HepG2 (cell line): ENCODE measurements around the gene PRKCB. TPM values are rescaled to one million over a fixed set of nuclear protein-coding genes. Genes with fewer than 3 reads are reported as not detected.

Source experiments
- ATAC-seq: fragments of 200-7000 bp; cut with Tn5 transposase; 3 replicates; pipeline ENCODE4 v1.9.1; 2020; ENCODE audit warnings: mild to moderate bottlenecking, moderate library complexity
- BruUV-seq: library from RNA; stranded (reverse); fragments of 400-500 nt; replicated peaks from 2 replicates; lab custom pipeline; 2021; lab: Mats Ljungman, UMichigan
- CTCF ChIA-PET: fragments of 300-600 bp; formaldehyde crosslinking; extraction: SDS; loops from one replicate; lab custom pipeline; 2021; ENCODE audit warnings: low total read pairs, inconsistent platforms, low intra/inter-chr PET ratio; lab: Yijun Ruan, JAX
- POLR2A ChIA-PET: fragments of 350-600 bp; sonication (Branson Sonifier 250); formaldehyde crosslinking; loops from one replicate; lab custom pipeline; 2020; ENCODE audit warnings: antibody characterized with exemption, inconsistent platforms; lab: Yijun Ruan, JAX
- DNase-seq: peaks from one replicate; pipeline ENCODE4 v3.0.0-alpha.2; 2015; ENCODE audit warnings: low spot score
- FAIRE-seq: peaks from 3 replicates; lab custom pipeline; 2011; peaks lifted over from hg19 to GRCh38; lab: Jason Lieb, UNC
- H2AFZ ChIP-seq: one replicate; pipeline ENCODE4 v1.6.1; 2011; ENCODE audit warnings: low read length, inconsistent platforms
- H3K27ac ChIP-seq: fragments of 300-600 bp; 3 replicates; pipeline ENCODE4 v1.8.0; 2011; ENCODE audit warnings: mixed run types, mild to moderate bottlenecking, mixed read lengths, low read length, inconsistent platforms; ENCODE audit not compliant: insufficient read depth; ENCODE audit errors: extremely low read length
- H3K27me3 ChIP-seq, 2 experiments: fragments of 200-600 bp in 1 of 2; 2 replicates in 1 of 2; 3 replicates in 1 of 2; pipeline versions ENCODE4 v1.6.0 to v1.8.0; 2011; ENCODE audit warnings: low read length in 2 of 2, mild to moderate bottlenecking in 2 of 2, moderate library complexity in 2 of 2, inconsistent platforms in 1 of 2; ENCODE audit not compliant: insufficient read depth in 2 of 2, control insufficient read depth in 1 of 2
- H3K36me3 ChIP-seq, 2 experiments: fragments of 200-600 bp in 1 of 2; replicated peaks in 1 of 2; 2 replicates in 1 of 2; 3 replicates in 1 of 2; pipeline versions ENCODE4 v1.5.1 to v1.8.0; 2011; ENCODE audit warnings: low read length in 2 of 2, inconsistent platforms in 1 of 2; ENCODE audit not compliant: insufficient read depth in 2 of 2, control insufficient read depth in 1 of 2
- H3K4me1 ChIP-seq: 2 replicates; pipeline ENCODE4 v1.5.1; 2012; ENCODE audit warnings: low read length, inconsistent platforms; ENCODE audit not compliant: insufficient read depth
- H3K4me2 ChIP-seq: 2 replicates; pipeline ENCODE4 v1.6.0; 2011; ENCODE audit warnings: low read depth, low read length, inconsistent platforms
- H3K4me3 ChIP-seq, 3 experiments: fragments of 200-600 bp in 1 of 3; sonication (generic), shearing (Covaris generic) in 1 of 3; replicated peaks in 1 of 3; 2 replicates each; pipeline ENCODE4 v1.5.1; 2011 to 2016; ENCODE audit warnings: low read length in 3 of 3, inconsistent platforms in 2 of 3, low read depth in 2 of 3, mild to moderate bottlenecking in 2 of 3, control low read depth in 1 of 3, mixed read lengths in 1 of 3; ENCODE audit not compliant: insufficient read depth in 1 of 3
- H3K79me2 ChIP-seq: one replicate; pipeline ENCODE4 v1.6.1; 2011; ENCODE audit warnings: low read length, inconsistent platforms; ENCODE audit not compliant: insufficient read depth
- H3K9ac ChIP-seq: 2 replicates; pipeline ENCODE4 v1.6.0; 2011; ENCODE audit warnings: mild to moderate bottlenecking, low read depth, low read length, inconsistent platforms; ENCODE audit not compliant: insufficient read depth
- H3K9me3 ChIP-seq: 2 replicates; pipeline ENCODE4 v1.5.1; 2012; ENCODE audit warnings: mild to moderate bottlenecking, low read length
- H4K20me1 ChIP-seq: 2 replicates; pipeline ENCODE4 v1.6.0; 2011; ENCODE audit warnings: inconsistent platforms, mild to moderate bottlenecking, low read length, moderate library complexity; ENCODE audit not compliant: insufficient read depth
- ASH2L ChIP-seq: fragments of 300-600, 200-600 bp; sonication (generic); IDR thresholded peaks from 2 replicates; pipeline ENCODE4 v1.7.0; 2017; ENCODE audit warnings: low read depth, mild to moderate bottlenecking, moderate library complexity, mixed read lengths, low read length; ENCODE audit not compliant: insufficient read length
- HOXA3 ChIP-seq: sonication (generic); formaldehyde crosslinking; IDR thresholded peaks from 2 replicates; pipeline ENCODE4 v1.5.0; 2020; ENCODE audit warnings: missing genetic modification reagents
- ZNF30 ChIP-seq: sonication (generic); formaldehyde crosslinking; IDR thresholded peaks from 2 replicates; pipeline ENCODE4 v1.5.0; 2020; ENCODE audit warnings: mild to moderate bottlenecking, missing genetic modification reagents
- ZNF678 ChIP-seq: sonication (generic); formaldehyde crosslinking; IDR thresholded peaks from 2 replicates; pipeline ENCODE4 v1.4.0; 2020; ENCODE audit warnings: mild to moderate bottlenecking, missing genetic modification reagents
- ZNF800 ChIP-seq: sonication (generic); formaldehyde crosslinking; IDR thresholded peaks from 2 replicates; pipeline ENCODE4 v1.4.0; 2020; ENCODE audit warnings: missing genetic modification reagents
- WGBS: methylation state at CpG from one replicate; pipeline ENCODE4 v1.1.6; 2017; ENCODE audit warnings: low lambda C conversion rate; 5-methylcytosine and 5-hydroxymethylcytosine counted together
- in situ Hi-C: cut with HindIII; loops from 2 replicates; pipeline ENCODE4 v1.10.0; 2017; ENCODE audit warnings: low pct_unique_long_range_greater_than_20kb; ENCODE audit not compliant: extremely low pct_ligation_motif_present
- intact Hi-C: fragments of 100-400 bp; cut with micrococcal nuclease; formaldehyde crosslinking; loops from one replicate; pipeline ENCODE4 v1.10.0; 2022; ENCODE audit not compliant: unreplicated experiment
- polyA plus RNA-seq, 8 experiments: library from polyadenylated mRNA; depleted of rRNA in 3 of 8; stranded (reverse) in 7 of 8; unstranded in 1 of 8; fragments of >200 nt; fragmentation: Illumina TruSeq in 4 of 8; extraction: Trizol in 4 of 8; gene quantifications; 2 replicates each; pipeline versions ENCODE4 v1.2.1 to v1.2.3, GENCODE V29; 2011 to 2016; ENCODE audit warnings: low read depth in 4 of 8, missing spikeins in 1 of 8, mixed read lengths in 1 of 8; ENCODE audit not compliant: insufficient read depth in 1 of 8
- total RNA-seq, 5 experiments: library from RNA; depleted of rRNA; stranded (reverse); fragments of >200 nt; fragmentation: Illumina TruSeq; extraction: Trizol; gene quantifications; 2 replicates each; pipeline ENCODE4 v1.2.3, GENCODE V29; 2016; ENCODE audit warnings: low read depth in 1 of 5
- TF ChIP-seq, protein P1 (sequence below), 2 experiments: sonication (generic) in 1 of 2; formaldehyde crosslinking in 1 of 2; IDR thresholded peaks; 2 replicates each; pipeline versions ENCODE4 v1.5.1 to v1.6.1; 2011 to 2020; ENCODE audit warnings: borderline replicate concordance in 1 of 2, low read depth in 1 of 2, low read length in 1 of 2, mild to moderate bottlenecking in 1 of 2, missing genetic modification reagents in 1 of 2, moderate library complexity in 1 of 2
- TF ChIP-seq, protein P2 (sequence below): sonication (generic); formaldehyde crosslinking; IDR thresholded peaks from 2 replicates; pipeline ENCODE4 v1.5.0; 2020; ENCODE audit warnings: missing genetic modification reagents
- TF ChIP-seq, protein P3 (sequence below): sonication (generic); formaldehyde crosslinking; IDR thresholded peaks from 2 replicates; pipeline ENCODE4 v1.8.1; 2023; ENCODE audit warnings: missing genetic modification reagents, mild to moderate bottlenecking, borderline replicate concordance

PRKCB gene
- total and polyA plus RNA-seq, 2 of the 13 experiments (the other 11 are each of a cell fraction or from before 2014, with no cell fraction given) = 0.01 TPM; not detected in 1

- Histone ChIP-seq H3K9me3 (no peaks in the 10 kb centered on the region), H3K4me2 (no peak overlapping the region), H3K36me3 (no peaks in the 10 kb centered on the region), H4K20me1 (no peaks in the 10 kb centered on the region), H3K79me2 (no peaks in the 10 kb centered on the region), H3K27ac (no peak overlapping the region), H3K9ac (no peak overlapping the region), H3K4me1 (no peaks in the 10 kb centered on the region), H2AFZ (no peak overlapping the region), H3K27me3 (peaks cover 10 to 45% of the 10 kb centered on the region in 2 experiments), H3K4me3 (no peak overlapping the region)
- ChIA-PET CTCF (no interaction called here), POLR2A (no interaction called here)
- no peak for ATAC-seq
- 11% methylated on average over 7 of the region's 7 CpGs for WGBS
- in situ Hi-C loops = no loop called here
- no peak for FAIRE-seq
- intact Hi-C loops = no loop called here
- TF ChIP-seq, protein P1, sequence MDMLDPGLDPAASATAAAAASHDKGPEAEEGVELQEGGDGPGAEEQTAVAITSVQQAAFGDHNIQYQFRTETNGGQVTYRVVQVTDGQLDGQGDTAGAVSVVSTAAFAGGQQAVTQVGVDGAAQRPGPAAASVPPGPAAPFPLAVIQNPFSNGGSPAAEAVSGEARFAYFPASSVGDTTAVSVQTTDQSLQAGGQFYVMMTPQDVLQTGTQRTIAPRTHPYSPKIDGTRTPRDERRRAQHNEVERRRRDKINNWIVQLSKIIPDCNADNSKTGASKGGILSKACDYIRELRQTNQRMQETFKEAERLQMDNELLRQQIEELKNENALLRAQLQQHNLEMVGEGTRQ (IDR thresholded peaks at IDR 0.05; ENCODE audit: low read depth, low read length) = no peak
- TF ChIP-seq, protein P1 (CRISPR knock-in tag; IDR thresholded peaks at IDR 0.05; ENCODE audit: borderline replicate concordance) = no peak
- TF ChIP-seq, protein P2, sequence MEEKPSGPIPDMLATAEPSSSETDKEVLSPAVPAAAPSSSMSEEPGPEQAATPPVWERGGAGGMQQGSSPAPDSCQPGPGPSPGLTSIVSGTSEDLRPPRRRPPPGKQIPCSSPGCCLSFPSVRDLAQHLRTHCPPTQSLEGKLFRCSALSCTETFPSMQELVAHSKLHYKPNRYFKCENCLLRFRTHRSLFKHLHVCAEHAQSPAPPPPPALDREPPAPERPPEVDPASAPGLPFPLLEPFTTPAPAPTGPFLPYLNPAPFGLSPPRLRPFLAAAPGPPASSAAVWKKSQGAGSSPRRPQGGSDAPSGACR (CRISPR knock-in tag) = no peak
- no TSS peak for BruUV-seq
- no peak for DNase-seq
Measured at GRCh38 chr16:23833960-23834685, 1.7 kb upstream of the PRKCB start.

GRCh38 chr16:23836078-23836403 is 258 bp downstream of the PRKCB start:
- Histone ChIP-seq H3K4me2 (no peak overlapping the region), H3K9me3 (no peaks in the 10 kb centered on the region), H3K27ac (no peak overlapping the region), H2AFZ (no peak overlapping the region), H3K9ac (no peak overlapping the region), H3K79me2 (no peaks in the 10 kb centered on the region), H3K36me3 (no peaks in the 10 kb centered on the region), H3K27me3 (peaks cover 10 to 45% of the 10 kb centered on the region in 2 experiments), H3K4me3 (no peak overlapping the region; a peak in 1 of 6 replicates), H3K4me1 (no peaks in the 10 kb centered on the region), H4K20me1 (no peaks in the 10 kb centered on the region)
- TF ChIP-seq HOXA3 (CRISPR knock-in tag) (peak; percentile 10; the same call in 1 of the 2 replicates), ZNF678 (CRISPR knock-in tag) (no peak), ASH2L (no peak), ZNF30 (CRISPR knock-in tag) (no peak), ZNF800 (CRISPR knock-in tag) (0 out of 2 replicates have a peak, but pooled peaks have one; percentile 23)
- TF ChIP-seq, protein P3, sequence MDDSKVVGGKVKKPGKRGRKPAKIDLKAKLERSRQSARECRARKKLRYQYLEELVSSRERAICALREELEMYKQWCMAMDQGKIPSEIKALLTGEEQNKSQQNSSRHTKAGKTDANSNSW (CRISPR knock-in tag) = no peak
- no peak for FAIRE-seq
- BruUV-seq = no TSS peak
- in situ Hi-C loops = no loop called here
- ChIA-PET CTCF (no interaction called here), POLR2A (no interaction called here)
- intact Hi-C loops = no loop called here
- ATAC-seq = no peak
- no peak for DNase-seq
- WGBS = 33% methylated on average over 3 of the region's 45 CpGs
